Activated CD4-positive, alpha-beta memory T cell treated with anti-CD3 and anti-CD28 coated beads, Interleukin-2, amount 10 ng/mL, durations not matched to agents 7 days and 5 days (primary cell): Measurements from ENCODE around the gene GSK3B. TPM values are rescaled to one million over a fixed set of nuclear protein-coding genes. Genes with fewer than 3 reads are reported as not detected.
"Not testable (repeated sequence)": the region's sequence is repeated elsewhere in the genome, so short reads cannot be mapped to it uniquely, and the experiment has no call there.

ENCODE experiments used
- CTCF ChIA-PET: fragments of 350-600 bp; sonication (Branson Sonifier 250); formaldehyde crosslinking; loops from one replicate; lab custom pipeline; 2021; ENCODE audit warnings: antibody characterized with exemption, inconsistent platforms; lab: Charles Lee
- POLR2A ChIA-PET: fragments of 350-600 bp; sonication (Branson Sonifier 250); formaldehyde crosslinking; loops from one replicate; lab custom pipeline; 2021; ENCODE audit warnings: antibody characterized with exemption; lab: Charles Lee
- DNase-seq: peaks from one replicate; pipeline ENCODE4 v3.0.0-alpha.2; 2020
- H3K27ac Mint-ChIP-seq: one replicate; pipeline ENCODE4 v1.8.0; 2021; ENCODE audit warnings: mild to moderate bottlenecking, mixed read lengths
- H3K27me3 Mint-ChIP-seq: one replicate; pipeline ENCODE4 v1.8.0; 2021; ENCODE audit warnings: mixed read lengths
- H3K36me3 Mint-ChIP-seq: one replicate; pipeline ENCODE4 v1.8.0; 2021; ENCODE audit warnings: low read depth, mixed read lengths
- H3K4me1 Mint-ChIP-seq: one replicate; pipeline ENCODE4 v1.8.0; 2021; ENCODE audit warnings: mixed read lengths
- H3K4me3 Mint-ChIP-seq: one replicate; pipeline ENCODE4 v1.8.0; 2021; ENCODE audit warnings: mild to moderate bottlenecking, mixed read lengths
- H3K9me3 Mint-ChIP-seq: one replicate; pipeline ENCODE4 v1.8.0; 2021; ENCODE audit warnings: mixed read lengths
- total RNA-seq, 2 experiments: library from RNA; stranded (reverse); gene quantifications; one replicate each; pipeline ENCODE4 v1.2.3, GENCODE V29; 2021

Gene GSK3B
- total RNA-seq, 2 experiments from 2014 or later = 35.6 to 37.2 TPM

GRCh38 chr3:120021523-120021922, 72.7 kb downstream of the GSK3B start:
- Mint-ChIP-seq H3K27ac (no peak overlapping the region), H3K4me1 (peaks cover 14% of the 10 kb centered on the region), H3K36me3 (peaks cover 21% of the 10 kb centered on the region), H3K4me3 (no peak overlapping the region), H3K27me3 (no peaks in the 10 kb centered on the region), H3K9me3 (no peaks in the 10 kb centered on the region)
- POLR2A ChIA-PET = no interaction called here
- DNase-seq = no peak
- CTCF ChIA-PET = no interaction called here

DNA sequence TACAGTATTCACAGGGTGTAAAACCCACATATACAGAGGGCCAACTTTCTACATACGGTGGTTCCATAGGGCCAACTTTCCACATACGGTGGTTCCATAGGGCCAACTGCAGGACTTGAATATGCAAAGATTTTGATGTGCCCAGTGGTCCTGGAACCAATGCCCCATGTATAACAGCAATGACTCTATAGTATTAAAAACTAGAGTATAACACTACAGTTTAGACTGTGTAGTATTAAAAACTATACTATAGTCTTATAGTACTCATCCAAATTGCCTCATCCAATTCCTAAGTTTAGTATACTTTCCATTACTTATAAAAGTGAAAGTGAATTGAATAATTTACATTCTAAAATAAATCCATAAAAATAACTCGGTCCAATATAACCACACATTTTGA, 75.9 kb downstream of the GSK3B start:
- Mint-ChIP-seq H3K4me1 (peaks cover 9% of the 10 kb centered on the region), H3K36me3 (peaks cover 9% of the 10 kb centered on the region), H3K4me3 (no peak overlapping the region), H3K9me3 (no peaks in the 10 kb centered on the region), H3K27ac (no peak overlapping the region), H3K27me3 (no peaks in the 10 kb centered on the region)
- CTCF ChIA-PET = no interaction called here
- DNase-seq = no peak
- POLR2A ChIA-PET = no interaction called here

GRCh38 chr3:120017692-120018091, 76.6 kb downstream of the GSK3B start:
- CTCF ChIA-PET = no interaction called here
- Mint-ChIP-seq H3K27me3 (no peaks in the 10 kb centered on the region), H3K27ac (no peak overlapping the region), H3K4me3 (no peak overlapping the region), H3K9me3 (no peaks in the 10 kb centered on the region), H3K4me1 (peaks cover 9% of the 10 kb centered on the region), H3K36me3 (peaks cover 10% of the 10 kb centered on the region)
- DNase-seq = no peak
- POLR2A ChIA-PET = no interaction called here

GRCh38 chr3:120013481-120013880, 80.8 kb downstream of the GSK3B start:
- POLR2A ChIA-PET = no interaction called here
- Mint-ChIP-seq H3K9me3 (peaks cover 9% of the 10 kb centered on the region), H3K4me3 (no peak overlapping the region), H3K27ac (no peak overlapping the region), H3K27me3 (no peaks in the 10 kb centered on the region), H3K36me3 (peaks cover 13% of the 10 kb centered on the region), H3K4me1 (peaks cover 6% of the 10 kb centered on the region)
- DNase-seq = no peak
- CTCF ChIA-PET = no interaction called here

DNA sequence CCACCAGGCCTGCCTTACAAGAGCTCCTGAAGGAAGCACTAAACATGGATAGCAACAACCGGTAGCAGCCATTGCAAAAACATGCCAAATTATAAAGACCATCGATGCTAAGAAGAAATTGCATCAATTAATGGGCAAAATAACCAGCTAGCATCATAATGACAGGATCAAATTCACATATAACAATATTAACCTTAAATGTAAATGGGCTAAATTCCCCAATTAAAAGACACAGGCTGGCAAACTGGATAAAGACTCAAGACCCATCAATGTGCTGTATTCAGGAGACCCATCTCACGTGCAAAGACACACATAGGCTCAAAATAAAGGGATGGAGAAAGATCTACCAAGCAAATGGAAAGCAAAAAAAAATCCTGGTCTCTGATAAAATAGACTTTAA, 88.5 kb downstream of the GSK3B start:
- H3K27me3 Mint-ChIP-seq, H3K27ac Mint-ChIP-seq, CTCF ChIA-PET, DNase-seq, POLR2A ChIA-PET, H3K4me3 Mint-ChIP-seq, H3K4me1 Mint-ChIP-seq: not testable (repeated sequence)
- H3K36me3 Mint-ChIP-seq = peaks cover 35% of the 10 kb centered on the region
- H3K9me3 Mint-ChIP-seq = peaks cover 35% of the 10 kb centered on the region

DNA sequence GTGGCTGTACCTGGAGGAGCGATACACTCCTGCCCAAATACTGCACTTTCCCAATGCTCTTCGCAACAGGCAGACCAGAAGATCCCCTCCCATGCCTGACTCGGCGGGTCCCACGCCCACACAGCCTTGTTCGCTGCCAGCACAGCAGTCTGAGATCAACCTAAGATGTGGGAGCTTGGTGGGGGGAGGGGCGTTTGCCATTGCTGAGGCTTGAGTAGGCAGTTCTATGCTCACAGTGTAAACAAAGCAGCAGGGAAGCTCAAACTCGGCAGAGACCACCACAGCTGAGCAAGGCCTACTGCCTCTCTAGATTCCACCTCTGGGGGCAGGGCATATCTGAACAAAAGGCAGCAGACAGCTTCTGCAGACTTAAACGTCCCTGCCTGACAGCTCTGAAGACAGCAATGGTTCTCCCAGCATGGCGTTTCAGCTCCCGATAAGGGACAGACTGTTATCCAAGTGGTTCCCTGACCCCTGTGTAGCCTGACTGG, 90.2 kb downstream of the GSK3B start:
- CTCF ChIA-PET, H3K27ac Mint-ChIP-seq, POLR2A ChIA-PET, DNase-seq, H3K4me1 Mint-ChIP-seq, H3K27me3 Mint-ChIP-seq, H3K4me3 Mint-ChIP-seq: not testable (repeated sequence)
- Mint-ChIP-seq H3K9me3 (peaks cover 31% of the 10 kb centered on the region), H3K36me3 (peaks cover 51% of the 10 kb centered on the region)

DNA sequence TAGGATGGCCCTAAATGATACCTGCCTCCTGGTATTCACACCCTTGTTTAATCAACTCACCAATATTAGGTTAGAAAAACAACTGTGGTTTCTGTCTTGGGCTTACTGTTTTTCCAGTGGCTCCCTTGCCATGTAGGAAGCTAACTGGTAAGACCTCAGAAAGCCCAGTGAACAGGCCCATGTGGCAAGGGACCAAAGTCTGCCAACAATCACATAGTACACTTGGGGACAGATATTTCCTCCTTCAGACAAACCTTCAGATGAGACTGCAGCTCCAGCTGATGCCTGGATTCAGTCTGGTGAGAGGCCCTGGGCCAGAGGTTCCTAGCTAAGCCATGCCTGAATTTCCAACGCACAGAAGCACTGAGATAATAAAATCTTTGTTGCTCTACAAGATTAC, 96.1 kb downstream of the GSK3B start:
- Mint-ChIP-seq H3K27me3 (no peaks in the 10 kb centered on the region), H3K27ac (no peak overlapping the region), H3K4me1 (no peaks in the 10 kb centered on the region), H3K4me3 (no peak overlapping the region), H3K36me3 (peaks cover 41% of the 10 kb centered on the region), H3K9me3 (no peaks in the 10 kb centered on the region)
- CTCF ChIA-PET = no interaction called here
- POLR2A ChIA-PET = no interaction called here
- no peak for DNase-seq

DNA sequence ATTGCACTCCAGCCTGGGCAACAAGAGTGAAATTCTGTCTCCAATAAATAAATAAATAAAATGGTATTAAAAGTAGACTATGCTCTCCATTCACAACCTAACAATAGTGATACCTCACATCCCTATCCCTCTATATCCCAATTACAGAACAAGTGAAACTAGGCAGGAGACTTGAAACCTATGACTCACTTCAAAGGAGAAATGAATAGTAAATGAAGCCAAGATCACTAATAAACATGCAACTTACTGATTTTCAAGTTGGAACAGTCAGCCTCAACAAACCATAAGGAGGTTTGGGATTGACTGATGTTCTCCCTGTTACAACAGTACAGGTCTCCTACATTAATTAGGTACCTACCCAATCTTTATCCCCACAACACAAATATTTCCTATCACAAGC, 103.4 kb downstream of the GSK3B start:
- peaks cover 32% of the 10 kb centered on the region for H3K36me3 Mint-ChIP-seq
- H3K4me3 Mint-ChIP-seq = no peak overlapping the region
- ChIA-PET CTCF (no interaction called here), POLR2A (no interaction called here)
- peaks cover 14% of the 10 kb centered on the region for H3K9me3 Mint-ChIP-seq
- H3K27me3 Mint-ChIP-seq = no peaks in the 10 kb centered on the region
- H3K4me1 Mint-ChIP-seq = peaks cover 1% of the 10 kb centered on the region
- H3K27ac Mint-ChIP-seq = no peak overlapping the region
- no peak for DNase-seq

DNA sequence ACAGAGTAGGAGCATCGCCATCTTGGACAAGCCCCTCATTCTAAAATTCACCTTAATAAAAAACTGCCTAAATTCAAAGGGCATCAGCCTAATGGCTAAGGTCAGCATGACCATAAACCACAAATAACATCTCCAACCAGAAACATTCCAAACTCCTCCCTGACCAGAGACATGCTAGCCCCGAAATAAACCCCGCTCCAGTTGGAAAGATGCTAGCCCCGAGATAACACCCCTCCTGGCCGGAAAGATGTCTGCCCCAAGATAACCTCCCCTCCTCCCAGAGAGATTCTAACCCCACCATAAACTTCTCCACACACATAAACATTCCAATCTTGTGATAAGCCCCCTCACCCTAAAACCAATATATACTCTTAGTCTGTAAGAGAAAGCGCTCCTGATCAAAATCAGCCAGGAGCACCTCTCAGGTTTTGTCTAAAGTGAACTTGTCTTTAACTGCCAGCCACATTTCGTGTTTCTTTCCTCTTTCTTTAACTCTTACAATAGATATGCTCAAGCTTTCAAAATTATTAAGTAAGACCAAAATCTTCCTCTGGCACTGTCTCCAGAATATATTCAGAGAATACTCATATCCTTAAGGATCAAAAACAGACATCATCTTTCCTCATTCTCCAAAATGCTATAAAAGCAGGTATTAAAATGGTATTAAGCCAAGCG, 104.1 kb downstream of the GSK3B start:
- Mint-ChIP-seq H3K4me3 (no peak overlapping the region), H3K27me3 (no peaks in the 10 kb centered on the region), H3K4me1 (peaks cover 1% of the 10 kb centered on the region), H3K9me3 (peaks cover 21% of the 10 kb centered on the region), H3K36me3 (peaks cover 40% of the 10 kb centered on the region), H3K27ac (no peak overlapping the region)
- ChIA-PET POLR2A (no interaction called here), CTCF (no interaction called here)
- no peak for DNase-seq

DNA sequence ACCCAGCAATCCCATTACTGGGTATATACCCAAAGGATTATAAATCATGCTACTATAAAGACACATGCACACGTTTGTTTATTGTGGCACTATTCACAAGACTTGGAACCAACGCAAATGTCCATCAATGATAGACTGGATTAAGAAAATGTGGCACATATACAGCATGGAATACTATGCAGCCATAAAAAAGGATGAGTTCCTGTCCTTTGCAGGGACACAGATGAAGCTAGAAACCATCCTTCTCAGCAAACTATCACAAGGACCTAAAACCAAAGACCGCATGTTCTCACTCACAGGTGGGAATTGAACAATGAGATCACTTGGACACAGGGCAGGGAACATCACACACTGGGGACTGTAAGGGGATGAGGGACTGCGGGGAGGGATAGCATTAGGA, 107.4 kb downstream of the GSK3B start:
- DNase-seq, CTCF ChIA-PET, H3K4me3 Mint-ChIP-seq, H3K4me1 Mint-ChIP-seq, H3K27me3 Mint-ChIP-seq, POLR2A ChIA-PET, H3K27ac Mint-ChIP-seq: not testable (repeated sequence)
- peaks cover 63% of the 10 kb centered on the region for H3K36me3 Mint-ChIP-seq
- H3K9me3 Mint-ChIP-seq = peaks cover 35% of the 10 kb centered on the region

DNA sequence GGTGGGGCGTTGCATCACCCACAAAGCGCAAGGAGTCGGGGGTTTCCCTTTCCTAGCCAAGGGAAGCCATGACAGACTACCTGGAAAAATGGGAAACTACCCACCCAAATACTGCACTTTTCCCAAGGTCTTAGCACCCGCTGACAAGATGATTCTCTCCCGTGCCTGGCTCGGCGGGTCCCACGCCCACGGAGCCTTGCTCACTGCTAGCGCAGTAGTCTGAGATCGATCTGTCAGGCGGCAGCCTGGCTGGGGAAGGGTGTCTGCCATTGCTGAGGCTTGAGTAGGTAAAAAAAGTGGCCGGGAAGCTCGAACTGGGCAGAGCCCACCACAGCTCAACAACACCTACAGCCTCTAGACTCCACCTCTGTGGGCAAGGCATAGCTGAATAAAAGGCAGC, 112.9 kb downstream of the GSK3B start:
- DNase-seq = no peak
- ChIA-PET CTCF (no interaction called here), POLR2A (no interaction called here)
- no peaks in the 10 kb centered on the region for H3K27me3 Mint-ChIP-seq
- H3K4me3 Mint-ChIP-seq = no peak overlapping the region
- no peak overlapping the region for H3K27ac Mint-ChIP-seq
- peaks cover 55% of the 10 kb centered on the region for H3K36me3 Mint-ChIP-seq
- H3K9me3 Mint-ChIP-seq = peaks cover 24% of the 10 kb centered on the region
- H3K4me1 Mint-ChIP-seq = no peaks in the 10 kb centered on the region

DNA sequence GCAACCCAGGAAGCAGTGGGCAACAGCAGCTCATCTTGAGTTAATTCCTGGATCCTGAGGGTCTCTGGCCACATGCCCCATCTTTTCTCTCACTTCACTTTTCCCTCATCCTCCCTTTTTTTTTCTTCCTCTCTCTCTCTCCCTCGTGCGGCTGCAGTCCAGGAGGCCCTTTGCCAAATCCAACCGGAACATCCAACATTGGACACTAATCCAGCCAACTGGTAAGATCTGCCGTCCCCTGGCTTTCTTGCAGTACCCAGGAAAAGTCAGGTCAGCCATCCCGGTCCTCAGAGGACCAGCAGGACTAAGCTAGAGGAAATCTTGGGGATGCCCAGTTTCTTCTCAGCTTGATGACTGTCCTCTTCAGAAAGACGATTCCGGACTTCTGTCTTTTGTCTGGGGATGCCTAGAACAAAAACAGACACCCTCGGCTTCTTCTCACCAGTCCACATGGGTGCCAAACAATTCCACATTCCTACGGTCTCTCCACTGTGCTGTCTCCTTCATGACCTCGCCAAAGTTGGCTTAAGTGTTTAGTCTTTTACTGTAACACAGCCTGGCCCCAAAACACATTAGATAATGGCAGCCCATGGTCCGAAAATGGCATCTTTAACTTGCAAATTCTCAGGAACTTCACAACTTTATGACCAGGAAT, 115.6 kb downstream of the GSK3B start:
- H3K4me3 Mint-ChIP-seq = no peak overlapping the region

DNA sequence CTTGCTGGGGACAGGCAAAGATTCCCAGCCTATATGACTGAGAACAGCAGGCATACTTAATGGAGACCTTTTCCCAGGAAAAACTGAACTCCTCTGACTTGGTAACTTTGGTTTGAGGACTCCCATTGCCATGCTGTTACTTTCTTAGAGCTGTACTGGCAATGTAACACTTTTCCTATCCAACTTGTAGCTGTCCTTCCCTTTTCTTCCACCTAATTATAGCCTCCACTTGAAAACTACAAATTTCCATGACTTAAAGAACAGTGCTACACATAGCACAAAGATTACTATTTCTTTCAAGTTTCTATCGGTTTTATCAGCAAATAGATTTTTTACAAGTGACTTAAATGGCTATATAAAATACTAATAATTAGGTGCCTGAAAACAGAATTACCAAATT, 116.9 kb downstream of the GSK3B start:
- no peak for DNase-seq
- H3K36me3 Mint-ChIP-seq = peaks cover 21% of the 10 kb centered on the region
- H3K9me3 Mint-ChIP-seq = no peaks in the 10 kb centered on the region
- no peak overlapping the region for H3K27ac Mint-ChIP-seq
- CTCF ChIA-PET = no interaction called here
- H3K27me3 Mint-ChIP-seq = no peaks in the 10 kb centered on the region
- POLR2A ChIA-PET = no interaction called here
- no peak overlapping the region for H3K4me3 Mint-ChIP-seq
- no peaks in the 10 kb centered on the region for H3K4me1 Mint-ChIP-seq

More for the DNA sequence above, 115.6 kb downstream of the GSK3B start:
- Mint-ChIP-seq H3K27ac (no peak overlapping the region), H3K36me3 (peaks cover 28% of the 10 kb centered on the region), H3K27me3 (no peaks in the 10 kb centered on the region), H3K9me3 (peaks cover 1% of the 10 kb centered on the region), H3K4me1 (no peaks in the 10 kb centered on the region)
- ChIA-PET CTCF (no interaction called here), POLR2A (no interaction called here)
- DNase-seq = no peak

GRCh38 chr3:119976214-119976613, 118.0 kb downstream of the GSK3B start:
- no peaks in the 10 kb centered on the region for H3K4me1 Mint-ChIP-seq
- DNase-seq = no peak
- ChIA-PET CTCF (no interaction called here), POLR2A (no interaction called here)
- H3K27me3 Mint-ChIP-seq = no peaks in the 10 kb centered on the region
- peaks cover 16% of the 10 kb centered on the region for H3K36me3 Mint-ChIP-seq
- no peak overlapping the region for H3K27ac Mint-ChIP-seq
- no peaks in the 10 kb centered on the region for H3K9me3 Mint-ChIP-seq
- no peak overlapping the region for H3K4me3 Mint-ChIP-seq
